Hepatocyte (in vitro differentiated cells): ENCODE data around the gene HOXB6. TPM values are rescaled to one million over a fixed set of nuclear protein-coding genes. Genes with fewer than 3 reads are reported as not detected.

Experiments used
- DNase-seq: peaks from one replicate; pipeline ENCODE4 v3.0.0-alpha.2; 2016; ENCODE audit warnings: low spot score
- H2AFZ ChIP-seq: fragments of 200-600 bp; sonication (generic); 2 replicates; pipeline ENCODE4 v1.6.0; 2016; ENCODE audit warnings: antibody characterized with exemption, mild to moderate bottlenecking
- H3K27ac ChIP-seq: fragments of 200-600 bp; sonication (generic); 2 replicates; pipeline ENCODE4 v1.5.1; 2016; ENCODE audit warnings: mild to moderate bottlenecking
- H3K27me3 ChIP-seq: fragments of 200-600 bp; sonication (generic); 2 replicates; pipeline ENCODE4 v1.6.1; 2016
- H3K36me3 ChIP-seq: fragments of 200-600 bp; sonication (generic); replicated peaks from 2 replicates; pipeline ENCODE4 v1.5.1; 2016; ENCODE audit warnings: low read depth; ENCODE audit not compliant: insufficient read depth
- H3K4me1 ChIP-seq: fragments of 200-600 bp; sonication (generic); 2 replicates; pipeline ENCODE4 v1.5.1; 2016; ENCODE audit warnings: mild to moderate bottlenecking, moderate library complexity; ENCODE audit not compliant: insufficient read depth
- H3K4me2 ChIP-seq: fragments of 200-600 bp; sonication (generic); 2 replicates; pipeline ENCODE4 v1.6.0; 2016
- H3K4me3 ChIP-seq: fragments of 200-600 bp; sonication (generic); 2 replicates; pipeline ENCODE4 v1.5.1; 2016; ENCODE audit warnings: mild to moderate bottlenecking
- H3K79me2 ChIP-seq: fragments of 200-600 bp; sonication (generic); 2 replicates; pipeline ENCODE4 v1.6.0; 2017; ENCODE audit warnings: mild to moderate bottlenecking
- H3K9me2 ChIP-seq: fragments of 200-600 bp; sonication (generic); replicated peaks from 2 replicates; pipeline ENCODE4 v1.6.0; 2017; ENCODE audit warnings: mild to moderate bottlenecking; ENCODE audit not compliant: insufficient read depth
- H3K9me3 ChIP-seq: fragments of 200-600 bp; sonication (generic); 2 replicates; pipeline ENCODE4 v1.5.1; 2016; ENCODE audit warnings: low read depth, mild to moderate bottlenecking
- H4K20me1 ChIP-seq: fragments of 200-600 bp; sonication (generic); 2 replicates; pipeline ENCODE4 v1.6.0; 2016; ENCODE audit warnings: mild to moderate bottlenecking; ENCODE audit not compliant: insufficient read depth, poor library complexity, severe bottlenecking
- EZH2 ChIP-seq: fragments of 200-600 bp; sonication (generic); IDR thresholded peaks from 2 replicates; pipeline ENCODE4 v1.6.1; 2016; ENCODE audit warnings: antibody characterized with exemption, mild to moderate bottlenecking, borderline replicate concordance
- EZH2phosphoT487 ChIP-seq: fragments of 200-600 bp; sonication (generic); IDR thresholded peaks from one replicate; pipeline ENCODE4 v1.6.1; 2018; ENCODE audit warnings: antibody characterized with exemption, mild to moderate bottlenecking, low read depth, moderate library complexity; ENCODE audit not compliant: unreplicated experiment, severe bottlenecking
- WGBS: methylation state at CpG from one replicate; pipeline ENCODE4 v1.1.6; 2016; ENCODE audit warnings: low lambda C conversion rate; ENCODE audit errors: missing lambda C conversion rate; 5-methylcytosine and 5-hydroxymethylcytosine counted together
- polyA plus RNA-seq: library from polyadenylated mRNA; unstranded; fragments of >200 nt; fragmentation: Nextera tagmentation; extraction: Ambion mirVana; gene quantifications from 2 replicates; pipeline ENCODE4 v1.2.1, GENCODE V29; 2016
- total RNA-seq: library from RNA; depleted of rRNA; stranded (reverse); fragments of >200 nt; gene quantifications from 2 replicates; pipeline ENCODE4 v1.2.3, GENCODE V29; 2014
- TF ChIP-seq, protein P1 (sequence below): fragments of 200-600 bp; sonication (generic); IDR thresholded peaks from 2 replicates; pipeline ENCODE4 v1.5.1; 2016; ENCODE audit warnings: antibody characterized with exemption, mild to moderate bottlenecking; ENCODE audit not compliant: poor library complexity

The HOXB6 gene
- total and polyA plus RNA-seq, 2 experiments from 2014 or later, result 4.8 to 7.7 TPM

DNA sequence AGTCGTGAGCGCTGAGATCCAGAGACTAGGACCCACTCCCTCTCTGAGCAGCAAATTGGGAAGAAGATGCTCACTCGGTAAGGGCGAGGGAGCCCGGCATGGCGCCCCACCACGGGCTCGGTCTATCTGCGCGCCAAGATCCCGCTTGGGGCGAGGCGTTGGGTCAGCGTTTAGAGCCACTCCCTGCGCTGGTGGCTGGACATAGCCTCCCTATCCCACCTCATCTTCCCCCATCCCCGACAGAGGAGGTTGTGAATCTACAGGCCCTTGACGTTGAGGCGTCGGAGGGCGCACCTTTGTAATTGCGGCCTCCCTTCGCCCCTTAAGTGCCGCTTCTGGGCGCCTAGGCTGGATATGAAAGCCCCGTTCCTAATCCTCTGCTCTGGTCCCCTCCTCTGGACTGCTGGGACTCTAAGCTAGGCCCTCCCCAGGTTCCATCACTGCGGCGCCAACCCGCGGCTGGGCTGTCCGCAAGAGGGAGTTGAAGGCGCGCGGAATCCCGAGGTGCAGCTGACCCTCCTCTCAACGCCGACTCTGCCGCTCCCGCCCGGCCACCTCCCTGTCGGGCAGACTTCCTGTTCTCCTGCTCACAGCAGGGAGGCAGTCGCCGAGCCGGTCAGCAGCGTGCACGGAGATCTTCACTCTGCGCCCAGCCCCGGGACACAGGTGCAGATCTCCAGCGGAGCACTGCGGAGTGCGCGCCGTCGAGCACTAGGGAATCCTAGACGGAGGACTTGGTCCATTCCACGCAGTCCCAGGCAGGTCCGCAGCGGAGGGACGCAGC is 37.5 kb upstream of the HOXB6 start:
- Histone ChIP-seq H3K9me3 (no peaks in the 10 kb centered on the region), H2AFZ (no peak overlapping the region), H3K36me3 (no peaks in the 10 kb centered on the region), H3K4me3 (no peak overlapping the region), H3K4me1 (no peaks in the 10 kb centered on the region), H3K4me2 (peak overlapping the region; percentile 25), H4K20me1 (no peaks in the 10 kb centered on the region), H3K79me2 (no peaks in the 10 kb centered on the region), H3K9me2 (no peaks in the 10 kb centered on the region), H3K27ac (no peak overlapping the region), H3K27me3 (peaks cover 99% of the 10 kb centered on the region)
- 6% methylated on average over 57 of the region's 58 CpGs for WGBS
- TF ChIP-seq, protein P1, sequence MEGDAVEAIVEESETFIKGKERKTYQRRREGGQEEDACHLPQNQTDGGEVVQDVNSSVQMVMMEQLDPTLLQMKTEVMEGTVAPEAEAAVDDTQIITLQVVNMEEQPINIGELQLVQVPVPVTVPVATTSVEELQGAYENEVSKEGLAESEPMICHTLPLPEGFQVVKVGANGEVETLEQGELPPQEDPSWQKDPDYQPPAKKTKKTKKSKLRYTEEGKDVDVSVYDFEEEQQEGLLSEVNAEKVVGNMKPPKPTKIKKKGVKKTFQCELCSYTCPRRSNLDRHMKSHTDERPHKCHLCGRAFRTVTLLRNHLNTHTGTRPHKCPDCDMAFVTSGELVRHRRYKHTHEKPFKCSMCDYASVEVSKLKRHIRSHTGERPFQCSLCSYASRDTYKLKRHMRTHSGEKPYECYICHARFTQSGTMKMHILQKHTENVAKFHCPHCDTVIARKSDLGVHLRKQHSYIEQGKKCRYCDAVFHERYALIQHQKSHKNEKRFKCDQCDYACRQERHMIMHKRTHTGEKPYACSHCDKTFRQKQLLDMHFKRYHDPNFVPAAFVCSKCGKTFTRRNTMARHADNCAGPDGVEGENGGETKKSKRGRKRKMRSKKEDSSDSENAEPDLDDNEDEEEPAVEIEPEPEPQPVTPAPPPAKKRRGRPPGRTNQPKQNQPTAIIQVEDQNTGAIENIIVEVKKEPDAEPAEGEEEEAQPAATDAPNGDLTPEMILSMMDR, result no peak
- TF ChIP-seq EZH2, result peak; percentile 77
- DNase-seq, result no peak

DNA sequence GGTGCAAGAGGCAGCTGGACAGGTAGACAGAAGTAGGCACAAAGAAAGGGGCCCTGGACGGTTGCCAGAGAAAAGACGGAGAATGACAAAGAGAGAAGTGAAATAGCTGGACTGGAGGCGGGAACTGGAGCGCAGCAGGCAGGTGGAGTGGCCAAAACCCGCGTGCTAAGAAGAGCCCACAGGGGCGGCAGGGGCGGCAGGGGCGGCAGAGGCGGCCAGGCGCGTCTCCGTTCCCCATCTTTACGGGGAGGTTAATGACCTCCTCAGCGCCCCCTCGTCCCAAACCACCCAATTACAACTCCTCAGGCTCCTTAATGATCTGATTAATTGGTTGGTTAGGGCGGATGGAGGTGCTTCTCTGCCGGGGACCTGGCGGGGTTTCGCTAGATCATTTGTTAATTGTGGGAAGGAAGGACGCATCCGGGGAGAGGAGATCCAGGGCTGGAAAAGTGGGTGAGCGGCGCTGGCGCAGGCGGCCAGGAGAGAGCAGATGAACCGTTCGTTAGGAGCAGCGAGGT is 36.8 kb upstream of the HOXB6 start:
- Histone ChIP-seq H3K9me3 (no peaks in the 10 kb centered on the region), H3K4me1 (no peaks in the 10 kb centered on the region), H3K9me2 (no peaks in the 10 kb centered on the region), H3K27me3 (peaks cover 100% of the 10 kb centered on the region), H3K36me3 (no peaks in the 10 kb centered on the region), H2AFZ (no peak overlapping the region), H3K4me2 (no peak overlapping the region), H3K4me3 (no peak overlapping the region), H4K20me1 (no peaks in the 10 kb centered on the region), H3K79me2 (no peaks in the 10 kb centered on the region), H3K27ac (no peak overlapping the region)
- WGBS, result 9% methylated on average over 29 of the region's 29 CpGs
- DNase-seq, result no peak
- TF ChIP-seq, protein P1, result no peak
- TF ChIP-seq EZH2, result no peak
- no peak for TF ChIP-seq EZH2phosphoT487

DNA sequence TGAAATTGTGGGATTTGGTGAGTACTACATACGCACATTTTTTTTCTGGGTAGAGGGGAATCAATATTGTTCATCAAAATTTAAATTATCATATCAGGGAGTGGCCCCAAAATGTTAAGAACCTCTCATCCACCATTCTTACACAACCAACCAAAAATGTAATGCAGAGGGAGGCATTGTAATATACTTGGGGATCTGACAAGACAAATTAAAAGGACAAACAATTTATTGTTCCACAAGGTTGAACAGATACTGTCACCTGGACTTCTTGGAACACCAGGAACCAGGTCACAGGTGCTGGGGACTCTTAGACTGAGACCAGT is 36.0 kb upstream of the HOXB6 start:
- H3K9me3 ChIP-seq, result no peaks in the 10 kb centered on the region
- WGBS, result 63% methylated on average over 1 of the region's 1 CpG
- no peaks in the 10 kb centered on the region for H3K79me2 ChIP-seq
- H3K27ac ChIP-seq, result no peak overlapping the region
- peaks cover 98% of the 10 kb centered on the region for H3K27me3 ChIP-seq
- H2AFZ ChIP-seq, result no peak overlapping the region
- H4K20me1 ChIP-seq, result no peaks in the 10 kb centered on the region
- H3K4me2 ChIP-seq, result no peak overlapping the region
- no peak overlapping the region for H3K4me3 ChIP-seq
- no peaks in the 10 kb centered on the region for H3K36me3 ChIP-seq
- DNase-seq, result no peak
- no peaks in the 10 kb centered on the region for H3K4me1 ChIP-seq
- TF ChIP-seq EZH2 (no peak), EZH2phosphoT487 (no peak)
- TF ChIP-seq, protein P1, result no peak
- H3K9me2 ChIP-seq, result no peaks in the 10 kb centered on the region
